ENCODE measurements around the gene PLGRKT. TPM values are rescaled to one million over a fixed set of nuclear protein-coding genes. Genes with fewer than 3 reads are reported as not detected.

Gene PLGRKT
- total and polyA plus RNA-seq, 2 donors (not counting 3 experiments of a cell fraction or from before 2014, with no cell fraction given): 3.8 to 21.2 TPM

GRCh38 chr9:5455181-5455580 lies 17.5 kb upstream of the PLGRKT start:
- Histone ChIP-seq H3K4me3 (replicated peaks in 1 of 3; ENCODE audit: insufficient read depth in 1 of 3, low read depth in 1 of 3, low read length in 3 of 3) (peak overlapping the region in 1 of 3 experiments; percentile 55), H3K36me3 (ENCODE audit: control insufficient read depth in 2 of 2, extremely low read depth in 1 of 2, insufficient read depth in 2 of 2, low read length in 2 of 2) (peaks cover 3 to 23% of the 10 kb centered on the region in 2 experiments), H3K4me2 (ENCODE audit: insufficient read depth, low read length) (peak overlapping the region; percentile 97), H3K27ac (ENCODE audit: insufficient read depth, low read depth, low read length) (peak overlapping the region; percentile 81), H3K9ac (replicated peaks; ENCODE audit: extremely low read depth, insufficient read depth, low read length) (peak overlapping the region; percentile 60), H3K27me3 (ENCODE audit: control insufficient read depth in 2 of 2, insufficient read depth in 2 of 2, low read length in 2 of 2) (no peaks in the 10 kb centered on the region), H3K9me3 (replicated peaks; ENCODE audit: control insufficient read depth, insufficient read depth, low read length) (no peaks in the 10 kb centered on the region), H2AFZ (ENCODE audit: low read depth, low read length) (no peak overlapping the region), H3K9me1 (replicated peaks; ENCODE audit: control insufficient read depth, extremely low read depth, insufficient read depth, low read length) (no peaks in the 10 kb centered on the region), H3K79me2 (ENCODE audit: control insufficient read depth, insufficient read depth, low read length) (peaks cover 76% of the 10 kb centered on the region), H3K4me1 (ENCODE audit: control insufficient read depth, extremely low read depth, insufficient read depth, low read length) (peaks cover 66% of the 10 kb centered on the region), H4K20me1 (replicated peaks; ENCODE audit: control insufficient read depth, extremely low read depth, insufficient read depth, low read length) (no peaks in the 10 kb centered on the region)
- dilution Hi-C loops (cut with MboI; ENCODE audit: extremely low pct_ligation_motif_present, low sequenced_read_pairs) (no loop called here), intact Hi-C loops (cut with micrococcal nuclease) (no loop called here)
- TF ChIP-seq POLR2AphosphoS5 (IDR thresholded peaks at IDR 0.05; ENCODE audit: insufficient read depth, low read depth, low read length): no peak
- no peak for TF ChIP-seq CTCF (IDR thresholded peaks at IDR 0.05; ENCODE audit: extremely low read depth in 1 of 2, insufficient read depth in 1 of 2, low read depth in 1 of 2, low read length in 2 of 2)
- TF ChIP-seq POLR2A (IDR thresholded peaks at IDR 0.05; ENCODE audit: low read depth, low read length): peak; percentile 16
- no peak for TF ChIP-seq EZH2 (IDR thresholded peaks at IDR 0.05; ENCODE audit: borderline replicate concordance, low read depth, low read length, severe bottlenecking)
- TF ChIP-seq JUN (IDR thresholded peaks at IDR 0.05; ENCODE audit: borderline replicate concordance, insufficient read depth, insufficient read length, low read depth): peak; percentile 70
- TF ChIP-seq MAX (IDR thresholded peaks at IDR 0.05; ENCODE audit: insufficient read depth, insufficient read length): no peak
- no peak for TF ChIP-seq MYC (IDR thresholded peaks at IDR 0.05; ENCODE audit: low read depth, low read length)
- peak; percentile 89 for TF ChIP-seq FOS (IDR thresholded peaks at IDR 0.05; ENCODE audit: borderline replicate concordance, insufficient read depth, low read length)
- DNase-seq (ENCODE audit: low read depth, low spot score): peak; percentile 70
- peak; percentile 80 for FAIRE-seq
- no TSS peak for BruUV-seq (replicated peaks)
- ChIA-PET POLR2A (no interaction called here), CTCF (interaction anchor here (0.8 to 1.4 kb wide), 2 partner anchors 13 to 15 kb away, joined by 3 read pairs; no protein-coding TSS in a partner anchor)

Measured in endothelial cell of umbilical vein (primary cell).